Raji (cell line): ENCODE data around the gene P4HB.
A peak's percentile ranks its signal among the peaks of the same experiment; 100 is the strongest.

ENCODE experiments used
- POLR2A ChIP-seq: IDR thresholded peaks from 2 replicates; pipeline ENCODE4 v1.6.1; 2011; ENCODE audit warnings: low read depth, low read length, control low read depth; ENCODE audit not compliant: insufficient read depth

Gene P4HB

DNA sequence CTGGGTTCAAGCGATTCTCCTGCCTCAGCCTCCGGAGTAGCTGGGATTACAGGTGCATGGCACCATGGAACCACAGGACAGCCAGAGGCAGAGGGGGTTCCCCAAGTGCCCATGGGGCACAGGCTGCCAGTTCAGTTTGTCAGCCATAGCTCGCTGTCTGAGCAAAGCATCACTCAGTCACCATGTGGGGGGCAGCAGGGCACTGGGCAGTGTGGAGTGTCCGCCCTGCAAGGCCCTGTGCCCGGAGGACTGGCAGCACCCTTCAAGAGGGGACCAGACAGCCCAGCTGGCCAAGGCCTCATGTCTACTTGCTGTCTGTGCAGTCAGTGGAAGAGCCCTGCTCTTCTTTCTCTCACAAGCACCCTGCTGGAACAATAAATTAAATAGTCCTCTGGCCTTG lies 24.6 kb upstream of the P4HB start:
- no peak for TF ChIP-seq POLR2A

DNA sequence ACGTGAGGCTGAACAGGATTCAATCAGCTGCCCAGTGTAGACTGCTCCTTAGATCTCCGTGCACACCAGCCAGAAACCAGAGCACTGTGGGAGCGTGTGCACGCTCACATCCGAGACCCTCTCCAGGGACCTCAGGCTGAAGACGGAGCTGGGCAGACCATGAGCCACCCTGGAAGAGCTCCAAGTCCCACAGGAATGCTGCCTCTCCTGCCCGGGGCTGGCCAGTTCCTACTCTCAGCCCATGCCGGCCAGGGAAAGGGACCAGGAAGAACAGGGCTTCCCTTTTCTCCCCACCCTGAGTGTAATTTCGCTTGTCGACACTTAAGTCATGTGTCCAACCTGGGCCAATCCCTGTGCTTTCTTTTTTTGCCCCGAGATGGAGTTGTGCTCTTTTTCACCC lies 24.2 kb upstream of the P4HB start:
- TF ChIP-seq POLR2A = no peak

DNA sequence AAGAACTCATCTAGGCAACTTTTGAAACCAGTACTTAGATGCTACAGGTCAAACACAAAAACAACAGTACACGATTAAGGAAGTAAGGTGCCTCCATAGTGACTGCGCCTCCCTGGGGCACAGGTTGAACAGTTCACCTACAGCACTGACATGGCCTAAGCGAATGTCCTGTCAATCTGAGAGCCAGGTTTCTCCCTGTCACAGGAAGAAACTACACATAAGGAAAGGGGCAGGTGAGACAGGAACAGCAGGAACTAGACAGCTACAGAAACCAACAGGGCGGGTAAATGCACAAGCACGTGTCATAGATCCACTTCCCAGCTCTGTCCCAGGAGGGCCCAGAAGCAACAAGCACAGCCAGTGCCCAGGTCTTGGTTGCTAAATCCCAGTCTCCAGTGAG lies 18.8 kb upstream of the P4HB start:
- TF ChIP-seq POLR2A = no peak

DNA sequence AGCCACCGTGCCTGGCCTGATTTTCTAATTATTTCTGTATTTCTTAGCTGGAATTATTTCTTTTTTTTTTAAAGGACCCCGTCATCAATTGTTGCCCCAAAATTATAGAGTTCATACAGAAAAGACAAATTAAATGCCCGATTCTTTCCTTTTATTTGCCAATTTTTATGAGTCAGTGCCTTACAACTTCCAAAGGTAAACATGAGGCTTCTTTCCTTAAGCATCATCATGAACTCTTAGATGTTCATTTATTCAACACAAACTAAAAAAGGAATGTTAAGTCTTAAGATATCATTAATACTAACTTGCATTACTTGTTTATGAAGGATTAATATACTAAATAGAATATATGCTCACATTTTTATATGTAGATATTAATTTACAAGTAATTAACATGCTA lies 18.0 kb upstream of the P4HB start:
- TF ChIP-seq POLR2A = no peak

DNA sequence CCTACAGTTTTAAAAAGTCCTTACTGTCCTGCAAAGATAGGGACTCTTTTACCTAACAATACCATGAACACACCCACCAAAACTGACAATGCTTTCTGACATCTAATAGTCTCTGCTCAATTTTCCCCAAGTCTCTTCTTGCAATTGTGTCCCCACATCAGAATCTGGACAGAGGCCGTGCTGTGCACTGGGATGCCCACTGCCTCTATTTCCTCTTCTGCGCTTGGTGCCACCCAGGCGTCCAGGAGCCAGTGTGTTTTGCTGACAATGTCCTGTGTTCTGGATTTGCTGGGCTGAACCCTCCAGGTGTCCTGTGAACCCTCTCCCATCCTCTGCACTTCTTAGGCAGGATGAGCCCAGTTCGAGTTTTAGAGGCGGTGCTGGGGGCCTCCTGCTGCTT lies 17.2 kb upstream of the P4HB start:
- TF ChIP-seq POLR2A = no peak

DNA sequence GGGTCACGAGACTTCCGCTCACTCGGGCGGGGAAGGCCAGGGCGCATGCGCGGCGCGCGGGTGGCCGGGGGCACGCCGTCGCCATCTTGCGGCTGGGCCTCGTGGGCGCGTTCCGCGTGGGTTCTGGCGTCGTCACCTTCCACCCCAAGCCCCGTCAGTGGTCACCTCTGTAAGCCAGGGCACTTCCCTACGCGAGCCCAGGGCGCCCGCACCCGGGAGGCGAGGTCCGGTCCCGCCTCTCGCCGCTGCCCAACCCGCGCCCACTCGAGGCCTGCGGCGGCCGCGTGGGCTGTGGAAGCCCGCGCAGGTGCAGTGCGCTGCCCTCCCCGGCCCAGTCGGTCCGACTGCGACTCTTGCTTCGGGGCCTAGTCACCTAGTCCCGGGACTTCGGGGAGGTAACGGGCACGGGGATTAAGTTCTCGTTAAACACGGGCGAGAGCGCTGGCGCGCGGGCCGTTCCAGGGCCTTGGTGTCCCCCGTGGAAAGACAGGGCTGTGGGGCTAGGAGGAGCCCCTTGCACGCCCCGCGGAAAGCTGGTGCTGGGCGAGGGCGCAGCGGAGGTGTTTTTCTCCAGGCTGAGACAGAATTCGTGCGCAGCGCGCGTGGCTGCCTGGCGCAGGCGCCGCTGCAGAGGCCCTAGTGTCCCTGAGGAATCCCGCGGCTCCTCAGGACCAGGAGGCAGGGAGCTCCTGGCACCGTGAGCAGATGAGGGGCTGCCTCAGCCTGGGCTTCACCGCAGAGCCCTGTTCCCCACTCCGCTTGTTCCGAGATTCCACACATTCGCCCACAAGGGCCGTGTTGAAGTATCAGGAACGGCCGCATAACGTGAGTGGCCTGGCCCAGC lies 11.3 kb upstream of the P4HB start:
- peak; percentile 77 for TF ChIP-seq POLR2A

DNA sequence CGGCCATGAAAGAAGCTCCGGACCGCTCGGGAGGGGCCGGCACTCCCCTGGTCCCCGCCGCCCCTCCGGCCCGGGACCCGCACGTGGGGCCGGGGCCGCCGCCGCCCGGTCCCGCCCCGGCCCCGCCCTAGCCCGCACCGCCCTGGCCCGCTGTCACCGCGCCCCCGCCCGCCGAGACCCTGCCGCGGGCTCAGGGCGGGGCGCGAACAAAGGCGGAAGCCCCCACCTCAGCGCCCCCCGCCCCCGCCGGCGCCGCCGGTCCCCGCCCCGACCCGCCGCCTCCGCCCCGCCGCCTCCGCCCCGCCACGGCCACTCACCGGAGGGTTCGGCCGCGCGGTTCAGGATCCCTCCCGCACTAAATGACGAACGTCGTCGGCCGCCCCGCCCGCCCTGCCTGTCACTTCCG lies 10.6 kb upstream of the P4HB start, which contains the start of gene ARHGDIA:
Gene ARHGDIA, minus strand, starts transcription at position 357 of the 406 bp plus-strand sequence. CDS start 1,407 bp downstream, outside the sequence.
- TF ChIP-seq POLR2A = no peak

DNA sequence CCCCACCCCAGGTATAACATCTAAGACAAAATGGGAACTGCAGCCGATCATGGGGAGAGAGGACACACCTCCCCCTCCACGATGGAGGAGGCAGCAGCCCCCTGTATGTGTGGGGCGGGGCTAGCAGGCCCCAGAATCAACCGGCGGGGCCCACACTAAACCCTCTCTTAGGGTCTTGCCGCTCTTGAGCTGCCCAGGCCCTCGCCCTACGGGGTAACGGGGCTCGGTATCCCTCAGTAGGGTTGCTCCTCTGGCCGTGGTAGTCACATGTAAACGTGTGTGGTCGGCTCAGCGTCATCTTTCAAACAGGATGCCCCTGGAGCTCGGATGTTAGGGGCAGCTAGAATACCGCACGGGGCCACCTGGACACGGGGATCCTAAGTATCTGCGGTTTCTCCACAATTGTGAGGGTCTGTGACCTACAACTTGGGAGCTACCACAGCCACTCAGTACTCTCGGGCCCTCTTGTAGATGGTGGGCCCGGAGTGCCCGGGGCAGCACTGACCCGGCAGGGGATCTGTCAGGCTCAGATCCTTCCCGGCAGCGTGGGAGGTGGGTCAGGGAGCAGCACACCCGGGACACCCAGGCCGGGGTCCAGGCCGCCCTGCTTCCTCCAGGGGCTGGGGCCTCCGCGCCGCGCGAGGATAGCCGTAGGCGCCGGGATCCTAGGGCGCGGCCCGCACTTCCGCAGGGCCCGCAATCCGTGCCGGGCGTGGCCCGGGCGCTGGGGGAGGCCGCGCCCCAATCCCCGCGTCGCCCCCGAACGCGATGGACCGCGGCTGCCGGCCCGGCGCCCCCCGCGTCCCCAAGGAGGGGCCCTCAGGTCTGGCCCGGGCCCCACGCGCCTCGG lies 10.0 kb upstream of the P4HB start:
- TF ChIP-seq POLR2A = no peak

DNA sequence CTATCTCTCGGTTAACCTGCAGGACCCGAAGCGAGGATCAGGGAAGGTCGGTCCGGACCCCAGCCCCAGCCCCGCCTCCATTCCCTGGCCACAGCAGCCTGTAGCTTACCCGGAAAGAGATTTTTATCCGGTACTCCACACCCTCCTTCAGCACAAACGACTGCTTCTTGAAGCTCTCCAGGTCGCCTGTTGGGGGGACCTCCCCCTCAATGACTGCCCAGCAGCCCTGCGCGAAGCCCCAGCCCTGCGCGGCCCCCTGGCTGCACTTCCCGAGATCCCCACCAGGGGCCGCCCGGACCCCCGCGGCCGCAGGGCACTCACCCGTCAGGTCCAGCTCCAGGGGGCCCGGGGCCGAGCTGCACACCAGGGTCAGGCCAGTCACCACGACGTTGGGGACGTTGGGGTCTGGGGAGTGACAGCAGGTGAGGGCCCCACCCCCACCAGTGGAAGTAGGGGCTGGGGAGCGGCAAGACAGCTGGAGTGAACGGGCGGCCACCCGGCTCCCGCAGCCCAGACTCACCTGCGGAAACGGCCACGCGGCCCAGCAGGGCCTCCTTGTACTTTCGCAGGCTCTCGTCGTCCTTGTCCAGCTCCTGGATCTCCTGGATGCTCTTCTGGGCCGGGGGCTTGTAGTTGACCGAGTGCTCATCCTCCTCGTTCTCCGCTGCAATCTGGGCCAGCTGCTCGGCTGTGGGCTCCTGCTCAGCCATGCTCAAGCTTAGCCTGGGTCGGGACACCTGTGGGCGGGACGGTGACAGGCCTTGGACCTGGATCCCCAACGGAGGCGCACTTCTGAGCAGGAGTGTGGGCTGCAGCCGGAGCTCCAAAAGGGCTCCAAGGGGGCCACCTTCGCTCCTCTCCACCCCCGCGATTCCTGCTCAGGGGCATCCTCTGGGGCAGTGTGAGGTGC lies 9.1 kb upstream of the P4HB start:
- no peak for TF ChIP-seq POLR2A

DNA sequence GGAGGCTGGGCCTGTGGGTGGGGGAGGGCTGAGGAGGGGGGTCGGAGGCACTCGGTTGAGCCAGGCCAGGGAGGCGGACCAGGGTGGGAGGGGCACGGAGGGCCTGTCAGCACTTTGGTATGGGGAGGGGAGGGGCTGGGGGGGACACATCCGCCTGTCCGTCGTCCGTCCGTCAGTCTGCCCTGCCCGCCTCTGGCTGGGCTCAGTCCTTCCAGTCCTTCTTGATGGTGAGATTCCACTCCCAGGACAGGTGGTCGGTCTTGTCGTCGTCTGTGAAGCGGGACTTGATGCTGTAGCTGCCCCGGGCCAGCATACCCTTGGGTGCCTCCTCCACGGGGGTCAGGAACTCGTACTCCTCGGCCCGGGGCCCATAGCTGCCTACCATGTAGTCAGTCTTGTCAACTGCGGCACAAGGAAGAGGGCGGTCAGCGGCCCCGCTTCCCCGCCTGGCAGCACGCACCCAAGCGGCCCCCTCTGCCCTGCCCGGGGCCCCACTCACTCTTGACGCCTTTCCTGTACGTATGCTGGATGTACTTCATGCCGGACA lies 8.4 kb upstream of the P4HB start:
- TF ChIP-seq POLR2A = no peak

DNA sequence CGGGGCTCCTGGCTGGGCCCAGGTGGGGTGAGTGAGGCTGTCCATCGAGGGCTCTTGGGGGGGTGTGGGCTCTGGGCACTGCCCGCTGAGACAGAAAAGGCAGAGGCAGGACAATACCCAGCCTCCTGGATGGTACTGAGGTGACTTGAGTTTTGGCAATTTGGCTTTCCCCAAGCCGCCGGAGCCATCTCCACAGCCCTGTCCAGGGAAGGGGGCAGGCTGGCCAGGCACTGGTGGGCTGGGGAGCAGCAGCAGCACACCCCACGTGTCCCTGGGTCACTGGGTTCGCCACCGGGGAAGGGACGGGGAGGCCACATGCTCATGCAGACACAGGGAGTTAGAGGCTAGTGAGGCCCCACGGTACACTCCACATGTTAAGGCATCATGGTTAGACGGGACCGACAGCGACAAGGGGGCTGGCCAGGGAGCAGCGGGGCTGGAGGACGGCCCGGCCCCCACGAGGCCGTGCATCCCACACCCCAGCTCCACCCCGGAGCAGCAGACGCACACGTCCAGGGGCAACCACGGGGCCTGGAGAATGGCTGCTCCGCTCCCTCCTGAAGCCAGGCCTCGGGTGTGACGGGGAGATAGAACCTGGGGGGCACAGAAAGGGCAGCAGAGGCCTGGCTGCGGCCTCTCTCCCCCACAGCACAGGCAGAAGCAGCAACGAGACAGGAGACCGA lies 7.8 kb upstream of the P4HB start:
- TF ChIP-seq POLR2A = peak; percentile 48; the same call in 1 of the 2 replicates

DNA sequence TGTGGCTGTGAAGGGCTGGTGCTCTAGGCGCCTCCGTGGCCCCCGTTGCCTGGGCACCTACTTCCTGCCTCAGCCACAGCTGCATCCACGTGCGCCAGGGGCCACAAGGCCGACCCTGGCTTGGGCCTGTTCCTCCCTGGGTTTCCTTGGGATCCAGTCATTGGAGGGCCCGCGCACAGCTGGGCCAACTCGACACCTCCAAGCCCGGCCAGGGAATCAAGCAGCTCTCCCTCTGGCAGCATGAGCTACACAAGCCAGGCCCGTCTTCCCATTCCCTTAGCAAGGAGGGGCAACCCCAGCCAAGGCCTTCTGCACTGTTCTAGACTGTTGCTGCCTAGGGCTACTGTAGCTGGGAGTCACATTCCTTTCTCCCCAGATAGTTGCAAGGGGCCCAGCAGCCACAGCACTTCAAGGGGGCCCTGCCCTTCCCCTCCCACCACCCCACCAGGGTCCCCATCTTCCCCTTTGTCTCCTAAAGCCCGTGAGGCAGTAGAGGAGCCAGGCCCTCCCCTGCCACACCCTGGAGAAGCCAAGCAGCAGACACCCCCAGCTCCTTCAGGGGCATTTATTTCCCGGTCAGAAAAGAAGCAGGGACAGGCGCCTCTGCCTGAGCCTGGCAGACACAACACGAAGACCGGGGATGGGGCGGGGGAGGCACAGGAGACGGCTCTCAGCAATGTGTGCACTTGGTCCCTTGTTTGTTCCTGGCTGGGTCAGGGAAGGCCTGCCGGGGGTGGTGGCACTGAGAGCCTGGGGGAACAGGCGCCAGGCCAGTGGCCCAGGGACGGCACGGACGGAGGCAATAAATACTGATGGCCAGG lies 7.0 kb upstream of the P4HB start:
- TF ChIP-seq POLR2A = peak; percentile 71

DNA sequence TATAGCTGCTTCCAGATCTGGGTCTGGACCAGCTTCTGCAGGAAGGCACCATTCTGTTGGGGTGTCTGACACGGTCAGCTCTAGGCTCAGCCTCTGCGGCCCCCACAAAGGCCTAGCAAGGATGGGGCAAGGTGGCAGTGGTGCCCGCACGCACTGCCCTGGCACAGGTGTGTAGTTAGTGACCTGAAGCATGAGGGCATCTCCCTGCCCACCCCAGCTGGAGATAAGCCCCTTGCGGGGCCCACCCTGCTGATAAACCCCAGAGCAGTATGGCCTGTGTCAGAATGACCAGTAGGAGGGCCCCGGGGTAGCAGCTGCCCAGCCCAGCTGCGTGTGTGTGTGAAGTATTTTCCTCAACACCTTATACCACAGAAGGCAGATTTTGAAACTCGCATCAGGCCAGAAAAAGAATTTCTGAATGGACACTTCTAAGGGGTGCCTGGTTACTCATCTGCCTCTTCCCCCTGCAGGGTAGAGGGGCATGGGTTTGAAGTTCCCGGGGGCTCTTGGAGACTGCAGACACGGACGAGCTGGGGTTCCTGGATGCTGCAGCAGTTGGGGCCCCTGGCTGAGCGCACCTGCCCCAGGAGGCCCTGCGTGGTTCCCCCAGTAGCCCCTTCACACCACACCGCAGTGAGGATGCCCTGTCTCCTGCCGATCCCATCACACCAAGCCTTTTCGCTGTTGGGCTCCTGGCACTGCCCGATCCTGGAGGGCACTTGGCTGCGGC lies 6.3 kb upstream of the P4HB start:
- TF ChIP-seq POLR2A = 0 out of 2 replicates have a peak, but pooled peaks have one; percentile 56
